Measurements from ENCODE around the gene PLD6. TPM values are rescaled to one million over a fixed set of nuclear protein-coding genes. Genes with fewer than 3 reads are reported as not detected.

The PLD6 gene
- total and polyA plus RNA-seq, 2 experiments from 2014 or later: 0.63 to 0.97 TPM

GRCh38 chr17:17180141-17180603 is 26.0 kb downstream of the PLD6 start:
- Histone ChIP-seq H3K4me3 (no peak overlapping the region), H3K27ac (no peak overlapping the region), H4K20me1 (ENCODE audit: insufficient read depth, poor library complexity, severe bottlenecking) (no peaks in the 10 kb centered on the region), H3K36me3 (replicated peaks; ENCODE audit: insufficient read depth, low read depth) (no peaks in the 10 kb centered on the region), H3K4me2 (no peak overlapping the region), H2AFZ (no peak overlapping the region), H3K9me3 (ENCODE audit: low read depth) (no peaks in the 10 kb centered on the region), H3K27me3 (no peaks in the 10 kb centered on the region), H3K79me2 (no peaks in the 10 kb centered on the region), H3K4me1 (ENCODE audit: insufficient read depth) (no peaks in the 10 kb centered on the region), H3K9me2 (replicated peaks; ENCODE audit: insufficient read depth) (no peaks in the 10 kb centered on the region)
- DNase-seq (ENCODE audit: low spot score): no peak
- no peak for TF ChIP-seq CTCF (IDR thresholded peaks at IDR 0.05; ENCODE audit: poor library complexity)
- no peak for TF ChIP-seq EZH2phosphoT487 (IDR thresholded peaks at IDR 0.05; ENCODE audit: low read depth, severe bottlenecking, unreplicated experiment)
- TF ChIP-seq EZH2 (IDR thresholded peaks at IDR 0.05; ENCODE audit: borderline replicate concordance): no peak
- WGBS (ENCODE audit: low lambda C conversion rate, missing lambda C conversion rate): 93% methylated on average over 9 of the region's 9 CpGs

GRCh38 chr17:17179371-17179827 is 26.7 kb downstream of the PLD6 start:
- WGBS (ENCODE audit: low lambda C conversion rate, missing lambda C conversion rate): 88% methylated on average over 2 of the region's 2 CpGs
- no peak for TF ChIP-seq CTCF (IDR thresholded peaks at IDR 0.05; ENCODE audit: poor library complexity)
- TF ChIP-seq EZH2phosphoT487 (IDR thresholded peaks at IDR 0.05; ENCODE audit: low read depth, severe bottlenecking, unreplicated experiment): no peak
- TF ChIP-seq EZH2 (IDR thresholded peaks at IDR 0.05; ENCODE audit: borderline replicate concordance): no peak
- no peak overlapping the region for H3K4me2 ChIP-seq
- H3K9me3 ChIP-seq (ENCODE audit: low read depth): no peaks in the 10 kb centered on the region
- no peak for DNase-seq (ENCODE audit: low spot score)
- no peak overlapping the region for H3K4me3 ChIP-seq
- H2AFZ ChIP-seq: no peak overlapping the region
- no peaks in the 10 kb centered on the region for H3K79me2 ChIP-seq
- H3K36me3 ChIP-seq (replicated peaks; ENCODE audit: insufficient read depth, low read depth): no peaks in the 10 kb centered on the region
- H4K20me1 ChIP-seq (ENCODE audit: insufficient read depth, poor library complexity, severe bottlenecking): no peaks in the 10 kb centered on the region
- H3K27ac ChIP-seq: no peak overlapping the region
- H3K27me3 ChIP-seq: no peaks in the 10 kb centered on the region
- H3K9me2 ChIP-seq (replicated peaks; ENCODE audit: insufficient read depth): no peaks in the 10 kb centered on the region
- no peaks in the 10 kb centered on the region for H3K4me1 ChIP-seq (ENCODE audit: insufficient read depth)

- Histone ChIP-seq H3K27ac (no peak overlapping the region), H3K4me2 (no peak overlapping the region), H3K27me3 (no peaks in the 10 kb centered on the region), H2AFZ (no peak overlapping the region), H3K4me1 (ENCODE audit: insufficient read depth) (no peaks in the 10 kb centered on the region), H3K79me2 (no peaks in the 10 kb centered on the region), H3K4me3 (no peak overlapping the region), H3K9me2 (replicated peaks; ENCODE audit: insufficient read depth) (no peaks in the 10 kb centered on the region), H3K36me3 (replicated peaks; ENCODE audit: insufficient read depth, low read depth) (no peaks in the 10 kb centered on the region), H4K20me1 (ENCODE audit: insufficient read depth, poor library complexity, severe bottlenecking) (no peaks in the 10 kb centered on the region), H3K9me3 (ENCODE audit: low read depth) (no peaks in the 10 kb centered on the region)
- DNase-seq (ENCODE audit: low spot score): no peak
- 94% methylated on average over 12 of the region's 12 CpGs for WGBS (ENCODE audit: low lambda C conversion rate, missing lambda C conversion rate)
- TF ChIP-seq EZH2 (IDR thresholded peaks at IDR 0.05; ENCODE audit: borderline replicate concordance) (no peak), EZH2phosphoT487 (IDR thresholded peaks at IDR 0.05; ENCODE audit: low read depth, severe bottlenecking, unreplicated experiment) (no peak), CTCF (IDR thresholded peaks at IDR 0.05; ENCODE audit: poor library complexity) (no peak)
Observed at GRCh38 chr17:17177176-17177575, 29.0 kb downstream of the PLD6 start.

GRCh38 chr17:17176341-17176740 is 29.8 kb downstream of the PLD6 start:
- WGBS (ENCODE audit: low lambda C conversion rate, missing lambda C conversion rate): 98% methylated on average over 12 of the region's 12 CpGs
- Histone ChIP-seq H3K4me3 (no peak overlapping the region), H3K27me3 (no peaks in the 10 kb centered on the region), H2AFZ (no peak overlapping the region), H3K9me2 (replicated peaks; ENCODE audit: insufficient read depth) (no peaks in the 10 kb centered on the region), H3K4me2 (no peak overlapping the region), H4K20me1 (ENCODE audit: insufficient read depth, poor library complexity, severe bottlenecking) (no peaks in the 10 kb centered on the region), H3K9me3 (ENCODE audit: low read depth) (no peaks in the 10 kb centered on the region), H3K4me1 (ENCODE audit: insufficient read depth) (no peaks in the 10 kb centered on the region), H3K79me2 (no peaks in the 10 kb centered on the region), H3K36me3 (replicated peaks; ENCODE audit: insufficient read depth, low read depth) (no peaks in the 10 kb centered on the region), H3K27ac (no peak overlapping the region)
- no peak for TF ChIP-seq CTCF (IDR thresholded peaks at IDR 0.05; ENCODE audit: poor library complexity)
- no peak for TF ChIP-seq EZH2phosphoT487 (IDR thresholded peaks at IDR 0.05; ENCODE audit: low read depth, severe bottlenecking, unreplicated experiment)
- no peak for TF ChIP-seq EZH2 (IDR thresholded peaks at IDR 0.05; ENCODE audit: borderline replicate concordance)
- no peak for DNase-seq (ENCODE audit: low spot score)
